COLO829 (cell line): ENCODE data around the gene PLCL2.
"Not testable (repeated sequence)": the region's sequence is repeated elsewhere in the genome, so short reads cannot be mapped to it uniquely, and the experiment has no call there.

Experiments
- DNase-seq: peaks from one replicate; pipeline ENCODE4 v3.0.0; 2012; ENCODE audit warnings: low spot score

Gene PLCL2

GRCh38 chr3:16978234-16978920 is 93.6 kb downstream of the PLCL2 start:
- no peak for DNase-seq

- no peak for DNase-seq
Observed at GRCh38 chr3:16978921-16979271, 94.1 kb downstream of the PLCL2 start.

- DNase-seq = not testable (repeated sequence)
Observed at GRCh38 chr3:16979769-16980515, 95.2 kb downstream of the PLCL2 start.

- DNase-seq = not testable (repeated sequence)
Observed at GRCh38 chr3:16980526-16980925, 95.8 kb downstream of the PLCL2 start.

- DNase-seq = no peak
Observed at GRCh38 chr3:16982460-16982859, 97.7 kb downstream of the PLCL2 start.

- no peak for DNase-seq
Observed at GRCh38 chr3:16985608-16986007, 100.9 kb downstream of the PLCL2 start.

GRCh38 chr3:16987141-16987540 is 102.4 kb downstream of the PLCL2 start:
- DNase-seq = no peak

- DNase-seq = no peak
Observed at GRCh38 chr3:16990163-16990562, 105.4 kb downstream of the PLCL2 start.

- no peak for DNase-seq
Observed at GRCh38 chr3:16992198-16992597, 107.4 kb downstream of the PLCL2 start.

GRCh38 chr3:16993227-16993626 is 108.5 kb downstream of the PLCL2 start:
- no peak for DNase-seq

- DNase-seq = no peak
Observed at GRCh38 chr3:16994854-16995525, 110.2 kb downstream of the PLCL2 start.

GRCh38 chr3:16995601-16996000 is 110.8 kb downstream of the PLCL2 start:
- DNase-seq = no peak

GRCh38 chr3:16998236-16998923 is 113.6 kb downstream of the PLCL2 start:
- no peak for DNase-seq

GRCh38 chr3:16999161-16999560 is 114.4 kb downstream of the PLCL2 start:
- no peak for DNase-seq

- DNase-seq = no peak
Observed at GRCh38 chr3:16999871-17000270, 115.1 kb downstream of the PLCL2 start.

GRCh38 chr3:17003457-17003856 is 118.7 kb downstream of the PLCL2 start:
- DNase-seq = no peak

- no peak for DNase-seq
Observed at GRCh38 chr3:17006132-17006852, 121.5 kb downstream of the PLCL2 start.

GRCh38 chr3:17007284-17007683 is 122.5 kb downstream of the PLCL2 start:
- no peak for DNase-seq

- DNase-seq = no peak
Observed at GRCh38 chr3:17009826-17010225, 125.1 kb downstream of the PLCL2 start.

- no peak for DNase-seq
Observed at GRCh38 chr3:17011728-17012338, 127.1 kb downstream of the PLCL2 start.

- no peak for DNase-seq
Observed at GRCh38 chr3:17013050-17013449, 128.3 kb downstream of the PLCL2 start.
